Psoas muscle (tissue), 8 donors: ENCODE results near the gene SPP2. TPM values are rescaled to one million over a fixed set of nuclear protein-coding genes. Genes with fewer than 3 reads are reported as not detected.

Experiments
- ATAC-seq, 4 donors: fragments of 200-7000 bp; cut with Tn5 transposase; one replicate each; pipeline ENCODE4 v1.9.1; 2020; ENCODE audit warnings: moderate library complexity in 3 of 4, mild to moderate bottlenecking in 2 of 4
- DNase-seq, 2 donors: peaks; one replicate each; pipeline ENCODE4 v3.0.0-alpha.2; 2020
- H3K27ac ChIP-seq: fragments of 200-600 bp; one replicate; pipeline ENCODE4 v1.8.0; 2022
- H3K27me3 ChIP-seq, 3 donors: fragments of 200-600 bp in 1 of 3; one replicate each; pipeline versions ENCODE4 v1.6.1 to v1.8.0; 2013 to 2022; ENCODE audit warnings: low read length in 2 of 3, mild to moderate bottlenecking in 2 of 3, moderate library complexity in 1 of 3; ENCODE audit not compliant: insufficient read depth in 3 of 3
- H3K36me3 ChIP-seq, 2 donors: fragments of 200-600 bp in 1 of 2; one replicate each; pipeline versions ENCODE4 v1.6.1 to v1.8.0; 2013 to 2022; ENCODE audit warnings: low read depth in 1 of 2, mild to moderate bottlenecking in 1 of 2, moderate library complexity in 1 of 2; ENCODE audit not compliant: insufficient read depth in 1 of 2
- H3K4me1 ChIP-seq: fragments of 200-600 bp; one replicate; pipeline ENCODE4 v1.8.0; 2022
- H3K4me3 ChIP-seq: fragments of 200-600 bp; one replicate; pipeline ENCODE4 v1.8.0; 2022; ENCODE audit warnings: mild to moderate bottlenecking
- H3K9me3 ChIP-seq: fragments of 200-600 bp; one replicate; pipeline ENCODE4 v1.8.0; 2022
- WGBS, 3 donors: extraction: QIAGEN DNeasy Blood & Tissue Kit; methylation state at CpG; one replicate each; pipeline versions ENCODE4 v1.1.6 to v1.1.7; 2013; 5-methylcytosine and 5-hydroxymethylcytosine counted together
- intact Hi-C, 2 donors: fragments of 100-400 bp; cut with DNase I; formaldehyde crosslinking; loops; one replicate each; pipeline versions ENCODE4 v1.11.0 to v1.14.2; 2022
- polyA plus RNA-seq, 3 donors: library from polyadenylated mRNA; stranded (reverse); fragments of 200-250 nt; gene quantifications; one replicate each; pipeline ENCODE4 v1.2.3, GENCODE V29; 2013
- total RNA-seq, 4 donors: library from RNA; stranded (reverse); fragmentation: NEBNext Ultra II Directional in 2 of 4; extraction: Animal tissue kit (Norgen Biotek cat#: 25700) in 2 of 4; gene quantifications; one replicate each; pipeline versions ENCODE4 v1.2.1 to v1.2.4, GENCODE V29; 2021 to 2023
- TF ChIP-seq, protein P1 (sequence below): fragments of 200-600 bp; IDR thresholded peaks from one replicate; pipeline ENCODE4 v1.8.0; 2022; ENCODE audit warnings: antibody characterized with exemption
- donor health status: healthy with polysubstance abuse.
- donor health status: DM: no; HTN: no; CAD: no; lungs with moderate emphysema.
- donor health status: Bipolar disorder and iron deficiency.
- donor health status: healthy.
- donor health status: DM: yes; HTN: yes; CAD: no.
- donor health status: DM: no; HTN: no; CAD: no.
- donor health status: DM: no; HTN: no; CAD: no.
- donor health status: DM: yes; HTN: yes; CAD: no.

The SPP2 gene
- total and polyA plus RNA-seq, 7 donors: not detected

DNA sequence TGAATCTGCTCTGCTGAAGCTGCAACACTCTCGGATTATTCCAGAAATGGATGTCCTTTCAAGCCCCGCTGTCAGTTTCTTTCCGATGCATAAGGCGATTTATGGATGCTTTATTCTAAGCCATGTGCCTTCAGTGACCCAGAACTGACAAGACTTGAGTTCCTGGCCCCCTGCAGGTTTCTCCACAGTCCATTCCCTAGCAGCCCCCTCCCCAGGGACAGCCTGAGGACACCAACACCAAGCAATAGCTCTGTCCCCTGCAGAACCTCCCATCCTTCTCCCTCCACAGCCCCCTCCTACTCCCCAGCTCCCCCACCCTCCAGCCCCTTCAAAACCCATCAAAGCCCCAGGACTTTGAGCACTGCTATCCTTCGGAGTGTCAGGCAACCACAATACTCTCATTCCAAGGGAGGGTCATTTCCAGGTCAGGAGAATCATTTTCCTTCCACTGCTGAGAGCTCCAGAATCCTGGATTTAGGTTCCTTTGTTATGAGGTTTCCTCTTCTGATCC, 24.6 kb upstream of the SPP2 start:
- no peak for ATAC-seq
- Histone ChIP-seq H3K4me3 (peak overlapping the region; percentile 15), H3K4me1 (no peaks in the 10 kb centered on the region), H3K27me3 (peaks cover 0 to 7% (median 2%) of the 10 kb centered on the region in 3 donors), H3K9me3 (no peaks in the 10 kb centered on the region), H3K27ac (no peak overlapping the region), H3K36me3 (no peaks in the 10 kb centered on the region)
- no peak for DNase-seq
- 13 to 17% (median 14%) methylated on average over 5 of the region's 5 CpGs for WGBS, 3 donors
- intact Hi-C loops: no loop called here
- TF ChIP-seq, protein P1, sequence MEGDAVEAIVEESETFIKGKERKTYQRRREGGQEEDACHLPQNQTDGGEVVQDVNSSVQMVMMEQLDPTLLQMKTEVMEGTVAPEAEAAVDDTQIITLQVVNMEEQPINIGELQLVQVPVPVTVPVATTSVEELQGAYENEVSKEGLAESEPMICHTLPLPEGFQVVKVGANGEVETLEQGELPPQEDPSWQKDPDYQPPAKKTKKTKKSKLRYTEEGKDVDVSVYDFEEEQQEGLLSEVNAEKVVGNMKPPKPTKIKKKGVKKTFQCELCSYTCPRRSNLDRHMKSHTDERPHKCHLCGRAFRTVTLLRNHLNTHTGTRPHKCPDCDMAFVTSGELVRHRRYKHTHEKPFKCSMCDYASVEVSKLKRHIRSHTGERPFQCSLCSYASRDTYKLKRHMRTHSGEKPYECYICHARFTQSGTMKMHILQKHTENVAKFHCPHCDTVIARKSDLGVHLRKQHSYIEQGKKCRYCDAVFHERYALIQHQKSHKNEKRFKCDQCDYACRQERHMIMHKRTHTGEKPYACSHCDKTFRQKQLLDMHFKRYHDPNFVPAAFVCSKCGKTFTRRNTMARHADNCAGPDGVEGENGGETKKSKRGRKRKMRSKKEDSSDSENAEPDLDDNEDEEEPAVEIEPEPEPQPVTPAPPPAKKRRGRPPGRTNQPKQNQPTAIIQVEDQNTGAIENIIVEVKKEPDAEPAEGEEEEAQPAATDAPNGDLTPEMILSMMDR: no peak

DNA sequence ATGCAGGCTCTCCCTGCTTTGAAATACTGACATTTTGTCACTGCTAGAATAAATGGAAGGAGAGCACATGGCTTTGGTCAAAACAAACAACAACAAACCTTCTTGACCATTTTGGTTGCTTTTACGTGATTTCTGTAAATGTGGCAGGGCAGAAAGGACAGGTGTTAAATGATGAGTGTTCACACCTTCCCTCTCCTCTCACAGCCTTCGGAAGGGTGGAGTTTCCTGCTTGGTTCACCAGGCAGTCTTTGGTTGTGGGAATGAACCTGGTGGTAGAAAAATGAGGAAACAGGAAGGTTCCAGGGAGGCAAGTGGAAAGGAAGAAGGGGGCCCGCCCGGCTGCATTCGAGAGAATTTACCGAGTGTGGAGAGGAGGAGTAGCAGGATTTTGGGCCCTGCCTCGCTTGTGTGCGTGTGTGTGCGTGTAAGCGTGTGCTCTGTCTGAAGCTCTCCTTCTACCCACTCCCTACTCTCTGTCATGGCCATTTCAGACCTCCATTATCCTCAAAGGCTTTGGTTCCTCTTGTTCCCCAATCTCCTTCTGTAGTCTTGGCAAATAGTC, 23.7 kb upstream of the SPP2 start:
- TF ChIP-seq, protein P1: no peak
- H3K27me3 ChIP-seq: peaks cover 0 to 7% (median 2%) of the 10 kb centered on the region in 3 donors
- ATAC-seq (no peak), DNase-seq (no peak)
- intact Hi-C loops: no loop called here
- WGBS, 3 donors: 72 to 81% (median 79%) methylated on average over 10 of the region's 10 CpGs
- no peaks in the 10 kb centered on the region for H3K36me3 ChIP-seq
- H3K9me3 ChIP-seq: no peaks in the 10 kb centered on the region
- H3K27ac ChIP-seq: no peak overlapping the region
- H3K4me3 ChIP-seq: no peak overlapping the region
- H3K4me1 ChIP-seq: no peaks in the 10 kb centered on the region

DNA sequence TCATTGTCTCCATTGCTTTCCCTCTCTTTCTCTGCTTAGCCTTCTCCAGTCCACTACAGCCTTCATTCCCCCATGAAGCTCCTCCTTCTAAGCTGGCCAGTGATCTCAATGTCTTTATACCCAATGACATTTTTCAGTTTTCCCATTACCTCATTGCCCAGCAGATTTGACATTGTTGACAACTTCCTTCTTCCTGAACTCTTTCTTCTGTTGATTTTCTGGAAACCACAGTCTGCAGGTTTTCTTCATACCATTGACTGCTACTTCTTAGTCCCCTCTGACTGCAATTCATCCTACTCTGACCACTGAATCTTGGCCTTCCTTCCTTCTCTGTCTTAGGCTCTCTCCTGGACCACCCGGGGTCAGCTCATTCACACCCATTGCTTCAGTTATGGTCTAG, 22.9 kb upstream of the SPP2 start:
- Histone ChIP-seq H3K9me3 (no peaks in the 10 kb centered on the region), H3K36me3 (no peaks in the 10 kb centered on the region), H3K27me3 (peaks cover 0 to 7% (median 2%) of the 10 kb centered on the region in 3 donors), H3K4me1 (no peaks in the 10 kb centered on the region), H3K27ac (no peak overlapping the region), H3K4me3 (no peak overlapping the region)
- no peak for DNase-seq
- ATAC-seq: no peak
- WGBS, 3 donors: 83 to 96% (median 92%) methylated on average over 1 of the region's 1 CpG
- TF ChIP-seq, protein P1: no peak
- intact Hi-C loops: no loop called here

DNA sequence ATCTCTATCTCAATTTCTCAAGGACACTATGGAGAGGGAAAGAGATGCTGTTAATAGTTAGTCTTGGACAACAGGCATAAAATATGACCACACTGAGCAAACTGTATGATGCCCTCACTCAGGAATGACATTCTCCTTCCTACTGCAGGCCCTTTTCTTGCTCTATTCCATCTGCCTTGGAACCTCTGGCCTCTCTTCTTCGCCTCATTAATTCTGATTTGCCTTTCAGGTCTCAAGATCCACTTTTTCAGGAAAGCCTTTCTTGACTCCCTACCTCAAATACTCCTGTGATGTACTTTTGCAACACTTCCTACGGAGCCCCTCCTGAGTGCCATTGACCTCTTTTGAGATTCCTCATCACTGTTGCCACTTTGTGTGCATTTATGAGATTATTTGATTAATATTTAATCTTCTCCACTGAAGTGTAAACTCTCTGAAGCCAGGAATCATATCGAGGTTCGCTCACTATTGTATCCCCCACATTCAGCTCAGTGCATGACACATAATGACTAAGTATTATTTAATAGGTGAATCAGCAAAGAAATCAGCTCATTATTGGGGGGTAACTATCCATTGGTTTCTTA, 21.3 kb upstream of the SPP2 start:
- Histone ChIP-seq H3K4me1 (no peaks in the 10 kb centered on the region), H3K36me3 (no peaks in the 10 kb centered on the region), H3K9me3 (peaks cover 3% of the 10 kb centered on the region), H3K27ac (no peak overlapping the region), H3K4me3 (no peak overlapping the region), H3K27me3 (peaks cover 0 to 7% (median 2%) of the 10 kb centered on the region in 3 donors)
- no peak for ATAC-seq
- TF ChIP-seq, protein P1: no peak
- WGBS, 3 donors: 84 to 87% (median 87%) methylated on average over 4 of the region's 4 CpGs
- intact Hi-C loops: no loop called here
- DNase-seq: no peak
